ENCODE measurements around the gene SLC1A3.

The SLC1A3 gene

DNA sequence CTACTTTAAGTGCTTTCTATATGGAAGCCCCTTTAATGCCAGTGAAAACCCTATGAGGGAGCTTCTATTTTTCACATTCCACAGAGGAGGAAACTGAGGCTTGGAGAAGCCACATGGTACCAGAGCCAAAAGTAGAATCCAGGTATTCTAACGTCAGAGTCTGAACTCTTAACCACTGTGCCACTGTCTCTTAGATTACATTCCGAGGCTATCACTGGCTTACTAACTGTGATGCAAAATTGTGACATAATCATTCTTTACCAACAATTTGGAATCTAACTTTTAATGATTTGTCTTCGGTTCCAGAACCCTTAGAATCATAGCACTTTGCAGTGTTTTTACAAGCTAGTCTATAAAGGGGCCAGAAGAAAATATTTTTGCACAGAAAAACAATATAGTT is 59.2 kb downstream of the SLC1A3 start:
- no peak for ATAC-seq
- no peak for TF ChIP-seq OSR1 (CRISPR knock-in tag; IDR thresholded peaks at IDR 0.05)
- no peak for TF ChIP-seq BACH2 (CRISPR knock-in tag; IDR thresholded peaks at IDR 0.05; ENCODE audit: borderline replicate concordance)
- TF ChIP-seq ZFP3 (CRISPR knock-in tag; IDR thresholded peaks at IDR 0.05): no peak
- TF ChIP-seq, protein P1, sequence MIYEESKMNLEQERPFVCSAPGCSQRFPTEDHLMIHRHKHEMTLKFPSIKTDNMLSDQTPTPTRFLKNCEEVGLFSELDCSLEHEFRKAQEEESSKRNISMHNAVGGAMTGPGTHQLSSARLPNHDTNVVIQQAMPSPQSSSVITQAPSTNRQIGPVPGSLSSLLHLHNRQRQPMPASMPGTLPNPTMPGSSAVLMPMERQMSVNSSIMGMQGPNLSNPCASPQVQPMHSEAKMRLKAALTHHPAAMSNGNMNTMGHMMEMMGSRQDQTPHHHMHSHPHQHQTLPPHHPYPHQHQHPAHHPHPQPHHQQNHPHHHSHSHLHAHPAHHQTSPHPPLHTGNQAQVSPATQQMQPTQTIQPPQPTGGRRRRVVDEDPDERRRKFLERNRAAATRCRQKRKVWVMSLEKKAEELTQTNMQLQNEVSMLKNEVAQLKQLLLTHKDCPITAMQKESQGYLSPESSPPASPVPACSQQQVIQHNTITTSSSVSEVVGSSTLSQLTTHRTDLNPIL (CRISPR knock-in tag; IDR thresholded peaks at IDR 0.05; ENCODE audit: low read depth): no peak
- TF ChIP-seq, protein P2, sequence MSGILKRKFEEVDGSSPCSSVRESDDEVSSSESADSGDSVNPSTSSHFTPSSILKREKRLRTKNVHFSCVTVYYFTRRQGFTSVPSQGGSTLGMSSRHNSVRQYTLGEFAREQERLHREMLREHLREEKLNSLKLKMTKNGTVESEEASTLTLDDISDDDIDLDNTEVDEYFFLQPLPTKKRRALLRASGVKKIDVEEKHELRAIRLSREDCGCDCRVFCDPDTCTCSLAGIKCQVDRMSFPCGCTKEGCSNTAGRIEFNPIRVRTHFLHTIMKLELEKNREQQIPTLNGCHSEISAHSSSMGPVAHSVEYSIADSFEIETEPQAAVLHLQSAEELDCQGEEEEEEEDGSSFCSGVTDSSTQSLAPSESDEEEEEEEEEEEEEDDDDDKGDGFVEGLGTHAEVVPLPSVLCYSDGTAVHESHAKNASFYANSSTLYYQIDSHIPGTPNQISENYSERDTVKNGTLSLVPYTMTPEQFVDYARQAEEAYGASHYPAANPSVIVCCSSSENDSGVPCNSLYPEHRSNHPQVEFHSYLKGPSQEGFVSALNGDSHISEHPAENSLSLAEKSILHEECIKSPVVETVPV (CRISPR knock-in tag; IDR thresholded peaks at IDR 0.05): no peak
- TF ChIP-seq PATZ1 (CRISPR knock-in tag; IDR thresholded peaks at IDR 0.05; ENCODE audit: borderline replicate concordance): no peak
- TF ChIP-seq ZNF8 (CRISPR knock-in tag; IDR thresholded peaks at IDR 0.05): no peak

DNA sequence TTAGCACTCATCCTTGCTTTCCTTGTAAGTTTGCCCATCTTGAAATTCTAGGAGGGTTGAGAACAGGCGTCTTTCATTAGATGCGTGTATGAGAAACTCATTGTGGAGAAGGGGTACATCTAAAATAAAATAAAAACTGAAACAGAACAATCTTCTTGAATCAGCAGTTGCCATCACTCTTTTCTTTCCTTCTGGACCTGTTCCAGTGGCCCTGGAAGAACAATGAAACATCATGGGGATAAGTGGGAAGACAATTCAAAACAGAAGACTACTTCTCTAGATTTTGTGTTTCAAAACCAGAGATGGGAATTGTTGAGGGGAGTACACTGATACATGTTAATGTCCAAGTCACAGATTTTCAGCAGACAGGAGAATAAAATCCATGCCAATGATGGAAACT is 59.9 kb downstream of the SLC1A3 start:
- no peak for ATAC-seq
- TF ChIP-seq ZNF8 (CRISPR knock-in tag; IDR thresholded peaks at IDR 0.05): no peak
- TF ChIP-seq TCF4 (CRISPR knock-in tag; IDR thresholded peaks at IDR 0.05; ENCODE audit: borderline replicate concordance): no peak
- TF ChIP-seq ZNF565 (CRISPR knock-in tag; conservative IDR thresholded peaks at IDR 0.05; ENCODE audit: low read depth): no peak
- TF ChIP-seq SNAI2 (CRISPR knock-in tag; IDR thresholded peaks at IDR 0.05): no peak
- TF ChIP-seq, protein P1 (CRISPR knock-in tag; IDR thresholded peaks at IDR 0.05; ENCODE audit: low read depth): no peak
- no peak for TF ChIP-seq TOX (CRISPR knock-in tag; IDR thresholded peaks at IDR 0.05; ENCODE audit: borderline replicate concordance)
- no peak for TF ChIP-seq ZC3H10 (CRISPR knock-in tag; IDR thresholded peaks at IDR 0.05)
- no peak for TF ChIP-seq ISL1 (CRISPR knock-in tag; IDR thresholded peaks at IDR 0.05)
- TF ChIP-seq ARNTL (CRISPR knock-in tag; IDR thresholded peaks at IDR 0.05; ENCODE audit: borderline replicate concordance, low read depth): no peak
- TF ChIP-seq CSDC2 (CRISPR knock-in tag; IDR thresholded peaks at IDR 0.05): no peak

DNA sequence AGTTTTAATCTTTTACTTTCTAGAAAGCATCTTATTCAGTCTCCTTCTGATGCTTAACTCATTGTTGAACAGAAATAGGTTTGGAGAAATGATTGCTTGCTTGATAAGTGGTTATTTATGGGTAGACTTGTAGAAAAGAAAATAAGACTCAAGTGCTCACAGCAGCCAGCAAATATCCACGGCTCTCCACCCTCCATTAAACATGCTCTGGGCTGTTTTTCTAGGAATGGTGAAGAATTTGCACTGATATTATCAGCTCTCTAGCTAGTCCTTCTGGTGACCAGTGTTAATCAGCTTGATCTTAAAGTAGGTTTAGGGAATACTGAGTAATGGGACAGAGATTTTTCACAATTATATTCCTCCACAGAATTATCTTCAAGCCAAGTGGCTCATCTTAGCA is 60.6 kb downstream of the SLC1A3 start:
- ATAC-seq: no peak
- no peak for TF ChIP-seq ZNF70 (CRISPR knock-in tag; IDR thresholded peaks at IDR 0.05)
- no peak for TF ChIP-seq POU6F1 (CRISPR knock-in tag; IDR thresholded peaks at IDR 0.05; ENCODE audit: borderline replicate concordance, low read depth)
- TF ChIP-seq ARNTL (CRISPR knock-in tag; IDR thresholded peaks at IDR 0.05; ENCODE audit: borderline replicate concordance, low read depth): no peak
- no peak for TF ChIP-seq OSR1 (CRISPR knock-in tag; IDR thresholded peaks at IDR 0.05)
- no peak for TF ChIP-seq ZFP3 (CRISPR knock-in tag; IDR thresholded peaks at IDR 0.05)
- TF ChIP-seq ISL1 (CRISPR knock-in tag; IDR thresholded peaks at IDR 0.05): no peak
- TF ChIP-seq, protein P3, sequence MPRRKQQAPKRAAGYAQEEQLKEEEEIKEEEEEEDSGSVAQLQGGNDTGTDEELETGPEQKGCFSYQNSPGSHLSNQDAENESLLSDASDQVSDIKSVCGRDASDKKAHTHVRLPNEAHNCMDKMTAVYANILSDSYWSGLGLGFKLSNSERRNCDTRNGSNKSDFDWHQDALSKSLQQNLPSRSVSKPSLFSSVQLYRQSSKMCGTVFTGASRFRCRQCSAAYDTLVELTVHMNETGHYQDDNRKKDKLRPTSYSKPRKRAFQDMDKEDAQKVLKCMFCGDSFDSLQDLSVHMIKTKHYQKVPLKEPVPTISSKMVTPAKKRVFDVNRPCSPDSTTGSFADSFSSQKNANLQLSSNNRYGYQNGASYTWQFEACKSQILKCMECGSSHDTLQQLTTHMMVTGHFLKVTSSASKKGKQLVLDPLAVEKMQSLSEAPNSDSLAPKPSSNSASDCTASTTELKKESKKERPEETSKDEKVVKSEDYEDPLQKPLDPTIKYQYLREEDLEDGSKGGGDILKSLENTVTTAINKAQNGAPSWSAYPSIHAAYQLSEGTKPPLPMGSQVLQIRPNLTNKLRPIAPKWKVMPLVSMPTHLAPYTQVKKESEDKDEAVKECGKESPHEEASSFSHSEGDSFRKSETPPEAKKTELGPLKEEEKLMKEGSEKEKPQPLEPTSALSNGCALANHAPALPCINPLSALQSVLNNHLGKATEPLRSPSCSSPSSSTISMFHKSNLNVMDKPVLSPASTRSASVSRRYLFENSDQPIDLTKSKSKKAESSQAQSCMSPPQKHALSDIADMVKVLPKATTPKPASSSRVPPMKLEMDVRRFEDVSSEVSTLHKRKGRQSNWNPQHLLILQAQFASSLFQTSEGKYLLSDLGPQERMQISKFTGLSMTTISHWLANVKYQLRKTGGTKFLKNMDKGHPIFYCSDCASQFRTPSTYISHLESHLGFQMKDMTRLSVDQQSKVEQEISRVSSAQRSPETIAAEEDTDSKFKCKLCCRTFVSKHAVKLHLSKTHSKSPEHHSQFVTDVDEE (CRISPR knock-in tag; IDR thresholded peaks at IDR 0.05): no peak
- TF ChIP-seq TCF4 (CRISPR knock-in tag; IDR thresholded peaks at IDR 0.05; ENCODE audit: borderline replicate concordance): no peak
- no peak for TF ChIP-seq ESRRG (CRISPR knock-in tag; IDR thresholded peaks at IDR 0.05)
- TF ChIP-seq TOX (CRISPR knock-in tag; IDR thresholded peaks at IDR 0.05; ENCODE audit: borderline replicate concordance): no peak
- TF ChIP-seq BACH2 (CRISPR knock-in tag; IDR thresholded peaks at IDR 0.05; ENCODE audit: borderline replicate concordance): no peak
- no peak for TF ChIP-seq ZNF565 (CRISPR knock-in tag; conservative IDR thresholded peaks at IDR 0.05; ENCODE audit: low read depth)
- no peak for TF ChIP-seq RARB (CRISPR knock-in tag; IDR thresholded peaks at IDR 0.05)
- no peak for TF ChIP-seq GLIS3 (CRISPR knock-in tag; IDR thresholded peaks at IDR 0.05)

Measured in SK-N-SH treated with all-trans-retinoic acid at 6 μM for 48 hours (cell line).